ENCODE measurements around the gene COIL. TPM values are rescaled to one million over a fixed set of nuclear protein-coding genes. Genes with fewer than 3 reads are reported as not detected.

COIL gene
- polyA plus RNA-seq, 3 donors = 3.0 to 6.6 (median 5.3) TPM

- H3K9me3 Mint-ChIP-seq = peaks cover 0 to 6% (median 4%) of the 10 kb centered on the region in 7 donors
- Histone ChIP-seq H4K20me1 (ENCODE audit: insufficient read depth, low read length) (peaks cover 52% of the 10 kb centered on the region), H3K4me2 (replicated peaks; ENCODE audit: extremely low read depth, low read length, poor library complexity, severe bottlenecking) (peak overlapping the region; percentile 93), H3K79me2 (ENCODE audit: insufficient read depth, low read length) (peaks cover 71% of the 10 kb centered on the region), H3K27ac (ENCODE audit: low read depth in 1 of 2, low read length in 2 of 2) (peak overlapping the region; percentile 98 to 99), H3K9me3 (replicated peaks in 1 of 2; ENCODE audit: control insufficient read depth in 1 of 2, insufficient read depth in 1 of 2, low read length in 2 of 2) (no peaks in the 10 kb centered on the region), H3K4me3 (replicated peaks in 1 of 3; ENCODE audit: low read depth in 2 of 3, low read length in 3 of 3) (peak overlapping the region; percentile 64 to 98 (median 87)), H3K9ac (ENCODE audit: insufficient read depth, low read length, poor library complexity, severe bottlenecking) (peak overlapping the region; percentile 95), H3K4me1 (ENCODE audit: control insufficient read depth in 1 of 2, insufficient read depth in 2 of 2, low read length in 2 of 2) (peaks cover 75 to 88% of the 10 kb centered on the region in 2 donors), H3K27me3 (ENCODE audit: control insufficient read depth in 2 of 2, insufficient read depth in 2 of 2, low read length in 2 of 2) (no peaks in the 10 kb centered on the region), H3K36me3 (replicated peaks in 1 of 2; ENCODE audit: control insufficient read depth in 1 of 2, insufficient read depth in 2 of 2, low read length in 2 of 2) (peaks cover 0 to 7% of the 10 kb centered on the region in 2 donors), H2AFZ (ENCODE audit: insufficient read depth, low read depth, low read length, poor library complexity, severe bottlenecking) (no peak overlapping the region)
- no peak for TF ChIP-seq CTCF (IDR thresholded peaks at IDR 0.05)
- intact Hi-C loops (cut with micrococcal nuclease) = loop anchor here in 1 of 2 donors (5.0 kb wide), 1 partner anchor 81 kb away; the partner anchor contains the start of genes C17orf67 and DGKE
- DNase-seq = no peak
- H3K4me3 Mint-ChIP-seq = peak overlapping the region; percentile 95 to 98
- H3K4me1 Mint-ChIP-seq = peaks cover 76% of the 10 kb centered on the region
- 5% methylated on average over 3 of the region's 7 CpGs for WGBS (ENCODE audit: insufficient coverage)
- peaks cover 0 to 2% (median 0%) of the 10 kb centered on the region in 3 donors for H3K27me3 Mint-ChIP-seq (ENCODE audit: low read depth in 3 of 3)
- H3K36me3 Mint-ChIP-seq = peaks cover 24 to 37% of the 10 kb centered on the region in 2 donors
- peak overlapping the region; percentile 95 to 98 (median 96) for H3K27ac Mint-ChIP-seq
Observed at GRCh38 chr17:56913000-56913311, 47.9 kb downstream of the COIL start.

DNA sequence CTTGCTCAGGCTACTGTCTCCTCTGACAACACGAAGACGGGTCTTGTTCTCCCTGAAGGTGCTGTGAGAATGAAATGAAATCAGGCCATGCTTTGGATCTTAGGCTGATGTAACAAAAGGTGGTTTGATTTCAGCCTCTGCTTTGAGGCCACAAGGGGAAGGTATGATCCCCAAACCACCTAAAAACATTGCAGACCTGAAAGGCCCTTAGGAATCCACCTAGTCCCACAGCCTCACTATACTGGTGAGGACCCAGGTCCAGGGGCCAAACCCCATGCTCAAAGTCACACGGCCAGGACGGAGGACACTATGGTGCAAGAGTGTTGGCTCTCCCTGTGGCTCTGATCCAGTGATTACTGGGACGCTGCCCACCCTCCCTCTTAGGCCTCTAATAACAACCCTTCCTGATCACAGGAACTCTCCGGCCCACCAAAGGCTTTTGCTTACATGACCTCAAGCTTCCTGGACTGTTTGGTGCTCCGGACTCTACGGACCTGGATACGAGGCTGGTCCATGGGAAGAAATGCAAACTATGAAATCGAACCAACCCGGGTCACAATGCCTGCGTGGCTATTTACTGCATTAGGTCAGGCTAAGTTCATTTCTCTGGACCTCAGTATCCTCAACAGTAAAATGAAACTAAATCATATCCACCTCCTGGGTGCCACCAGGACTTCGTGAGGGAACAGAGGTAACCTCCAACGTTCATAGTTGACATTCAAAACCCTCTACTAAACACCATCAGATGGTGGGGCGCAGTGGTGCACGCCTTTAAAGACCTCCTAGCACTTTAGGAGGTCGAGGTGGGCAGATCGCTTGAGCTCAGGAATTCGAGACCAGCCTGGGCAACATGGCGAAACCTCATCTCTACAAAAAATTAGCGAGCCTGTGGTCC, 48.5 kb downstream of the COIL start:
- Histone ChIP-seq H4K20me1 (ENCODE audit: insufficient read depth, low read length) (peaks cover 58% of the 10 kb centered on the region), H2AFZ (ENCODE audit: insufficient read depth, low read depth, low read length, poor library complexity, severe bottlenecking) (no peak overlapping the region), H3K9ac (ENCODE audit: insufficient read depth, low read length, poor library complexity, severe bottlenecking) (peak overlapping the region; percentile 95), H3K4me2 (replicated peaks; ENCODE audit: extremely low read depth, low read length, poor library complexity, severe bottlenecking) (peak overlapping the region; percentile 93), H3K36me3 (replicated peaks in 1 of 2; ENCODE audit: control insufficient read depth in 1 of 2, insufficient read depth in 2 of 2, low read length in 2 of 2) (peaks cover 3 to 11% of the 10 kb centered on the region in 2 donors), H3K27me3 (ENCODE audit: control insufficient read depth in 2 of 2, insufficient read depth in 2 of 2, low read length in 2 of 2) (no peaks in the 10 kb centered on the region), H3K4me3 (replicated peaks in 1 of 3; ENCODE audit: low read depth in 2 of 3, low read length in 3 of 3) (peak overlapping the region; percentile 64 to 98 (median 87)), H3K9me3 (replicated peaks in 1 of 2; ENCODE audit: control insufficient read depth in 1 of 2, insufficient read depth in 1 of 2, low read length in 2 of 2) (no peaks in the 10 kb centered on the region), H3K79me2 (ENCODE audit: insufficient read depth, low read length) (peaks cover 73% of the 10 kb centered on the region), H3K4me1 (ENCODE audit: control insufficient read depth in 1 of 2, insufficient read depth in 2 of 2, low read length in 2 of 2) (peaks cover 81 to 90% of the 10 kb centered on the region in 2 donors), H3K27ac (ENCODE audit: low read depth in 1 of 2, low read length in 2 of 2) (peak overlapping the region; percentile 98 to 99)
- peak overlapping the region; percentile 95 to 98 (median 96) for H3K27ac Mint-ChIP-seq
- peaks cover 29 to 37% of the 10 kb centered on the region in 2 donors for H3K36me3 Mint-ChIP-seq
- peaks cover 0 to 2% (median 0%) of the 10 kb centered on the region in 3 donors for H3K27me3 Mint-ChIP-seq (ENCODE audit: low read depth in 3 of 3)
- WGBS (ENCODE audit: insufficient coverage) = 52% methylated on average over 10 of the region's 21 CpGs
- H3K4me1 Mint-ChIP-seq = peaks cover 80% of the 10 kb centered on the region
- TF ChIP-seq CTCF (IDR thresholded peaks at IDR 0.05) = no peak
- intact Hi-C loops (cut with micrococcal nuclease) = loop anchor here in 1 of 2 donors (5.0 kb wide), 1 partner anchor 80 kb away; the partner anchor contains the start of genes C17orf67 and DGKE
- H3K4me3 Mint-ChIP-seq = peak overlapping the region; percentile 95 to 98
- peaks cover 0 to 2% (median 0%) of the 10 kb centered on the region in 7 donors for H3K9me3 Mint-ChIP-seq
- DNase-seq = no peak
